Measurements from ENCODE around the gene BLOC1S5. TPM values are rescaled to one million over a fixed set of nuclear protein-coding genes. Genes with fewer than 3 reads are reported as not detected.

BLOC1S5 gene, protein sequence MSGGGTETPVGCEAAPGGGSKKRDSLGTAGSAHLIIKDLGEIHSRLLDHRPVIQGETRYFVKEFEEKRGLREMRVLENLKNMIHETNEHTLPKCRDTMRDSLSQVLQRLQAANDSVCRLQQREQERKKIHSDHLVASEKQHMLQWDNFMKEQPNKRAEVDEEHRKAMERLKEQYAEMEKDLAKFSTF
- total RNA-seq = 14.9 and 16.8 TPM in 2 replicates

DNA sequence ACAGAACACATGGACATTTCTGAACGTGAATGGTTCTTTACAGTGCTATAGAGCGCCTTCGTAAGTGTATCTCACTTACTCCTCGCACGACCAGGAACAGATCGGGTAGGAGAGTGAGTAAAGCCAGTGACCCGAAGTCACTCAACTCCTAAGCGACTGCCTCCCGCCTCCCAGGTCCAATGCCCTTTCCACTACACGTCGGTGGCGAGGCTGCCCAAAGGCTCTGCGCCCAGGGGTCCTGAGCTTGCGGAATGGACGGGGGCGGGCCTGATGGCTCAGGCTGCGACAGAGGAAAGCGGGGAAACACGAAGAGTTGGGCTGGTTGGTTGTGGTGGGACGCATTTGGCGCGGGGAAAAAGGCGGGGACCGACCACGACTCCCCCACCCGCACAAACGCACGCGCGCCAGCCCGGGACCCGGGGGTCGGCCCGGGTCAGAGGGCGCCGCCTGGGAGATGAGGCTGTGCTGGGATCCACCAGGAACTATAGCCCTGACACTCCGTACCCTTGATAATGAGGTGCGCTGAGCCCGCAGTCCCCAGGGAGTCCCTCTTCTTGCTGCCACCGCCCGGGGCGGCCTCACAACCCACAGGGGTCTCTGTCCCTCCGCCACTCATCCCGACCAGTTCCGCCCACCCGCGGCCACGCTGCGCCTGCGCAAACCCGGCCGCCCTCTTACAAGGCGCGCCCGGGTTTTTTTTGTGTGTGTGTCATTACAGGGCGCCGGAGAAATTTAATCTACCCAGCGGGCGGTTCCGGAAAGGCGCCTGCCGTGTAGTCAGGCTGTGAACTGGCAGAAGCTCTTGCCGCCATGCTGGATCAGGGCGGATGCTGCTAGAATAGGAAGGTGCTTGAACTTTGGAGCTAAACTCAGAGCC, at the start of gene BLOC1S5:
Gene BLOC1S5 (minus strand): TSS at position 629 of the 877 bp plus-strand sequence. CDS start 13 bp downstream, at position 616.

GRCh38 chr6:8102122-8102958, 38.2 kb upstream of the BLOC1S5 start, which contains the start of gene EEF1E1:
EEF1E1 (minus strand) TSS chr6:8102548; CDS start chr6:8102521, 27 bp downstream.

Other genes with a start within 250 kb of the BLOC1S5 start
- gene TXNDC5, start 153.6 kb downstream of the BLOC1S5 start, total RNA-seq = 212 and 306 TPM in 2 replicates
- gene EEF1E1, start 38.2 kb upstream of the BLOC1S5 start, total RNA-seq = 5.5 and 21.7 TPM in 2 replicates

All from placental epithelial cell (primary cell).